Stimulated activated CD4-positive, alpha-beta T cell treated with anti-CD3 and anti-CD28 coated beads, Interleukin-4, amount 100 ng/mL, for 24 hours (primary cell): Measurements from ENCODE around the gene ZNF83.
"Not testable (repeated sequence)": the region's sequence is repeated elsewhere in the genome, so short reads cannot be mapped to it uniquely, and the experiment has no call there.

Experiments used
- DNase-seq: peaks from one replicate; pipeline ENCODE4 v3.0.0-alpha.2; 2020

Gene ZNF83

DNA sequence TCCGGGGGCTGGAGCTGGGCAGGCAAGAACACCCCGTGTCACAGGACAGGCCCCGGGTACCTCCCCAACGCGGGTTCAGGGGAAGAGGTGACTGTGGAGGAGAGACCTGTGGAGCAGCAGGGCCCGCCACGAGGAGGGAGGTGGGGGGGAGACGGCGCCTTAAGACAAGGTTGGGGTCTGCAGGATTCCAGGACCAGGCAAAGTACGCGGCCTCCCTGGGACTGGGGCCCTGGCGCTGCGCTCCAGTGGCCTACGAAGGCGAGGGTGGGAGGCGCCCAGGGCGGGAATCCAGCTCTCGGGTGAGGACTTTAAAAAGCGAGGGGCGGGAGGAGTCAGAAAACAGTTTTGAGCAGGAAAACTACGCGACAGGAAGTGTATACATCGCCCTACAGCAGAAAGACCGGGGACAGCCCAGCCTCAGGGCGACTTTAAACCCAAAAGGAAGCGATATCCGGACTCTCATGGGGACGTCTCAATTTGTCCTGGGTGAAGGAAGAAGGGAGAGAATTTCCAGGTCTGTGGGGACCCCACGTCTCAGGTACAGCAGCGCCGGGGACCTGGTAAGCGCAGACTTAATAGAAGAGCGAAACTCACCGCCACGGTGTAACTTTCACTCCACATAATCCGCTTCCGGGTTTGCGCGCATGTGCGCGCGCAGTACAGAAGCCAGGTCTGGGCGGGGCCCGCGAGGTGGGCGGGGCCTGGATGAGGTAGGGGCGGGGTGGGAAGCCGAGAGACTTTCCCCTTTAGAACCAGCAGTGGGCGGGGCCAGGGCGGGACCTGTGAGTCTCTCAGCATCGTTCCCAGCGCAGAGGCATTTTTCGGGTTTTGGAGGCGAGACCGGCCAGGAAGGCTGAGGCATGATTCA, at the start of gene ZNF83:
Gene ZNF83, minus strand, starts transcription at position 638 of the 868 bp plus-strand sequence.
- peak; percentile 95 for DNase-seq

GRCh38 chr19:52687684-52688083, 49.5 kb upstream of the ZNF83 start:
- DNase-seq = no peak

DNA sequence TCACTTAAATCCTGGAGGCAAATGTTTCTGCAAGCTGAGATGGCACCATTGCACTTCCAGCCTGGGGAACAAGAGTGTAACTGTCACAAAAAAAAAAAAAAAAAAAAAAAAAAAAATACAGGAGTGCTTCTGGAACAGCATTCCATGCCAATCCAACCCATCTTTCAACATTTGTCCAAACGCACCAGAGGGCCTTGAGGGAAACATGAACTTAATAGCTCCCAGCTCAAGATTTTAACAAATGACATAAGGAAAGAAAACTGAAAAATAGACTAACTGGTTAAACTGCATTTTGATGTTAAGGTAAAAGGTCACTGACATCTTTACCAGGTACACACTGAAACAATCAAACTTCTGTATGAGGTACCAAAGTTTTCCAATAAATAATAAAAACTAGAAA, 47.7 kb upstream of the ZNF83 start:
- DNase-seq = no peak

DNA sequence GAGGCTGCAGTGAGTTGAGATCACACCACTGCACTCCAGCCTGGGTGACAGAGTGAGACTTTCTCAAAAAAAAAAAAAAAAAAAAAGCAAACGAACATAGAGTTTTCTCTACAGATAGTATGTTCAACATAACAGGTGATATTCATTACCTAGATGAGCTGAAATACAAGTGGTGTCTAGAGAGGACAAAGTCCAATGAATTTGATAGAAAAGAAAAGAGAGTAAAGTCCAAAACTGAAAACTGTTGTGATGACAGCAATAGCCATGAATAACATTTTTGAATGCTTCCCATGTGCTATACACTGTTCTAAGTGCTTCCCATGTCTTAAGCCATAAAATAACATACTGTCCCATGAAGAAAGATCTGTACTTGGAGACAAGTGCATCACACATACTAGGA, 43.1 kb upstream of the ZNF83 start:
- DNase-seq = not testable (repeated sequence)

DNA sequence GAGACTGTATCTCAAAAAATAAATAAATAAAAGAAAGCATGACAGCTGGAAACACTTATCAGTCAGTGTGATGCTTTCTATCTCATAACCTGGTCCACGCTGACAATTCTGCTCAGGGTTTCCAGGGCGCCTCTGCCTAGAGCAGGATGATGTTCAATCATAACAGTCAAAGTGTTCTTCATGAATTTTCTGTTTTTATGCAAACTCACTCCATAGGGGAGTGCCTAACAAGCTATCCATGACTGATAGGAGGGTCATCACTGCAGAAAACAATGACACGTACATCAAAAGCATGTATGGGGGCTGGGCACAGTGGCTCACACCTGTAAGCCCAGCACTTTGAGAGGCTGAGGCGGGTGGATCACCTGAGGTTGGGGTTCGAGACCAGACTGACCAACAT, 41.4 kb upstream of the ZNF83 start:
- no peak for DNase-seq

DNA sequence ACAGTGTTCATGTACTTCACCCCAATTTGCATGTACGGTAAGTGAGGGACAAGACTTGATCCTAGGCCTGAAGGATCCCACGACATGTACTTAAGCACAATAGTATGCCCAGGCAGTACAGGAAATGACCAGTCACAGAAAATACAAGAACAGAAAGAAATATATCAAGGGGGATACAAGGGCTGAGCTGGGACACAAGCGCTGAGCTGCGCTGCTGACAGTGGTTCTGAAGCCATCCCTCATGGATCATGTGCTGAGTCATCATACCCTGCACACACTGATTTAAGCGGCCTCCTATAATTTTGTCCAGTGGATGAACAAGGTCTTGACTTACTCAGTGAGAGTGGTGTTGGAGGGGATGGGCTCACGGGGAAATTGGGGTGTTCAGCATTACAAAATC, 37.1 kb upstream of the ZNF83 start:
- DNase-seq = not testable (repeated sequence)

GRCh38 chr19:52673014-52673413, 34.9 kb upstream of the ZNF83 start:
- no peak for DNase-seq

- DNase-seq = no peak
Observed at GRCh38 chr19:52670046-52670445, 31.9 kb upstream of the ZNF83 start.

GRCh38 chr19:52669586-52669985, 31.4 kb upstream of the ZNF83 start:
- no peak for DNase-seq

- no peak for DNase-seq
Observed at GRCh38 chr19:52667972-52668371, 29.8 kb upstream of the ZNF83 start.

DNA sequence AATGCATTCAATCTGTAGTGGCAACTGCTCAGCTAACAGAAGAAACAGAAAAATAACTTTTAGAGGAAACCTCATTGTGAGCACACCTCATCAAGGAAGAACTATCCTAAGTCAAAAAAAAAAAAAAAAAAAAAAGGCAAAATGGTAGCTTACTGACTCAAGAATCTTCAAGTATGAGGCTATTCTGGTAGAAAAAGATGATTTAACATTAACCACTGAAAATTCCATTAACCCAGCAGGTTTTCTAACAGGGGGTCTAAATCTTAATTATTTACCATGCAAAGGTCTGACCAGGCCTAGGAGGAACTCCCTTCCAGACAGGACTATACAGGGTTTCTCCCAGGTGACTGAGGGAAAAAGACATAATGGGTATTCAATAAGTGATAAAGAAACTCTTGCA, 28.4 kb upstream of the ZNF83 start:
- no peak for DNase-seq

- DNase-seq = no peak
Observed at GRCh38 chr19:52665529-52665928, 27.4 kb upstream of the ZNF83 start.

GRCh38 chr19:52665027-52665426, 26.9 kb upstream of the ZNF83 start:
- no peak for DNase-seq

GRCh38 chr19:52664461-52664860, 26.3 kb upstream of the ZNF83 start:
- no peak for DNase-seq

GRCh38 chr19:52662631-52663030, 24.5 kb upstream of the ZNF83 start:
- DNase-seq = no peak

- no peak for DNase-seq
Observed at GRCh38 chr19:52660981-52661380, 22.8 kb upstream of the ZNF83 start.

DNA sequence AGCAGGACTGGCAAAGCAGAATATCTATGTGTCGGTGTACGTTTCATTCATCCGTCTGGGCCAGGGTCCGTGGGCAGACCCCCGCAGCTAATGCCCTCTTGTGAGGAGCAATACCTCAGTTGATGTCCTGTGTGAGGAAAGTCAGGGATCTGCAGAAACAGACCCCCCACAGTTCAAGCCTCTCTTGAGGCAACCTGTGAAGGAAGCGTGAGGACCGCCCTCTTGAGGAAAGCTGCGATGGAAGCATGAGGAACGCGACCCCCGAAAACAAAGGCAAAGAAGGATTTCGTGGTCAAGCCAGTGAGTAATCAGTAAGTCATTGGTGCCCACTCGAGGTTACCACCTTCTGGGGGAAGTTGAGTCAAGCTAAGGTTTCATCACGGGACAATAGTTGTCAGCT, 20.9 kb upstream of the ZNF83 start:
- no peak for DNase-seq

- DNase-seq = no peak
Observed at GRCh38 chr19:52658595-52658994, 20.4 kb upstream of the ZNF83 start.

DNA sequence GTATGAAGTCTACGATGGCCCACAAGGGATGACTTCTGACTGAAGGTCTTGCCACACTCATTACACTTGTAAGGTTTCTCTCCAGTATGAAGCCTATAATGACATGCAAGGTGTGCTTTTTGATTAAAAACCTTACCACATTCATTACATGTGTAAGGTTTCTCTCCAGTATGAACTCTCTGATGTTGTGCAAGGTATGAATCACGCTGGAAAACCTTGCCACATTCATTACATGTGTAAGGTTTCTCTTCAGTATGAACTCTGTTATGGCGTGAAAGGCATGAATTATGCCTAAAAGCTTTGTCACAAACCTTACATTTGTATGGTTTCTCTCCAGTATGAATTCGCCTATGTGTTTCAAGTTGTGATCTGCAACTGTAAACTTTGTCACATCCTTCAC, 15.0 kb upstream of the ZNF83 start:
- DNase-seq = no peak

- DNase-seq = no peak
Observed at GRCh38 chr19:52651956-52652355, 13.8 kb upstream of the ZNF83 start.

DNA sequence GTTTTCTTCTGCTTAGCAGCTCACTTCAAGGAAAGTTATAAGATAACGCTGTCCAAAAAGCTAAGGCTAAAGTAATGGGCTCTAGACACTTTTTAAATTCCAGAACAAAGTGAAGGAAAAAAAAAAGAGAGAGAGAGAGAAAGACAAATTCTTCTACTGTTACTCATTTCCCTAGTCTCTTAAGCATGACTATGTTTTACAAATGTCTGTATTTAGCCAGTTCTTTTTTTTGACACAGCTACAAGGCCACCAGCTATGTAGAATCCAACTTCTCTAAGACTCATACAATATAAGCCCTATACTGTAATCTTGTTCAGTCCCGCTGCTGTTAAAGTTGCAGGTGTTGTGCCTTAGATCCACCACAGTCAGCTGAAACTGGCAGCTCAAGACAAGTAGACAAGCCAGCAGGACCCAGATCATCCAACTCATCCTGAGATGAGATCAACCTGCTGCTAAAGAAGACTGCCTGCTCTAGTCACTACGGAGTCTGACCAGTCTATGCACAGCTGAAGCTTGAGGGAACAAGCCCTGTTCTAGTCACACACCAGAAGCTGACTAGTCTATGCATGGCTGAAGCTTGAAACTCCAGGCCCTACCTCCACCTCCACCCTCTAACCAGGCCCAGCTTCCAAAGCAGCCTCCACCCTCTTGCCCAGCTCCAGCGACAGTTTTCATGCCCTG, 10.3 kb upstream of the ZNF83 start:
- no peak for DNase-seq

DNA sequence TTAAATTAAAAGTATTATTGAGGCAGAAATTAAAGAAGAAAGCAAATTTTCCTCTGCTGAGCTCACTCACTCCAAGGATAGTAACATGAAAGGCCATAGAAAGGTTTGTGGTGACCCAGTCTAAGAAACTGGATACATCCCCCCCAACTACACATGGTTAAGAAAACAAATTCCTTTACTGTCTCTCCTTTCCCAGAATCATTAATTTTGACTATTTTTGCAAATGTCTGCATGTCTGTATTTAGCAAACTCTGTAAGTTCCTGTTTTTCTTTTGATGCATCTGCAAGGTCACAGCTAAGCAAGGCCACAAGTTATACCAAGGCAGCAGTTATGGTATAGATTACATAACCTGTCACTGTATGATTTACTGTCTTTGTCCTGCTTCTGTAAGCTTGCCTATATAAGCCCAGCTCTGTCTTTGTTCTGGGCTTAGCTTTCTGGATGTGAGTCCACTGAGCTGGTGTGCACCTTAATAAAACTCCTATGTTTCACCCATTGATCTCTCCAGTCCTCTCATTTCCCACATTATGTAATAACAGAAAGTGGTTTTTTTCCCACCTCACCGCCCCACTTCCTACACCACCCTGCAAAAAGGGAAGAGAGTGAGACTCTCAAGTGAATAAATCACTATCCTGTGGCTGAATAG, 8.5 kb upstream of the ZNF83 start:
- no peak for DNase-seq

DNA sequence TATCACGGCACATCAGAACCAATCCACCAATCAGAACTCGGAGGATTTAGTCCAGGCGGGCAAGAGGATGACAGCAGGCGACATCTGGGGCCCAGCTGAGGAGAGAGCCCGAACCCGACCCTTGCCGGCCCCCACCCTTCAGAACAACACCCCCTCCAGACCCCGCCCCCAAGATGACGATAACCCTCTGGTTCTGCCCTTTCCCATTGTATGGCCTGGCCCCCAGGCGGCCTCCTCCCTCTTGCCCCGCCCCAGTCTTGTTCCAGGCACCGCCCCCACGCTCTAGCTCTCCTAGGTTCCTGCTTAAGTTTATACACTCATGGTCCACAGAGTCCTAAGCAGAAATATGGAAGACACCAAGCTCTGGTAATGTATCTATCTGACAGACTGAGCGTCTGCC, 2.8 kb upstream of the ZNF83 start:
- DNase-seq = no peak

- no peak for DNase-seq
Observed at GRCh38 chr19:52639996-52640395, 1.8 kb upstream of the ZNF83 start.
